Endothelial cell of umbilical vein (primary cell): ENCODE results near the gene RAD51B. TPM values are rescaled to one million over a fixed set of nuclear protein-coding genes. Genes with fewer than 3 reads are reported as not detected.
A peak's percentile ranks its signal among the peaks of the same experiment; 100 is the strongest.
"Not testable (repeated sequence)": the region's sequence is repeated elsewhere in the genome, so short reads cannot be mapped to it uniquely, and the experiment has no call there.

Experiments
- BruUV-seq: library from RNA; stranded (reverse); fragments of 400-500 nt; replicated peaks from 2 replicates; lab custom pipeline; 2021; lab: Mats Ljungman, UMichigan
- CTCF ChIA-PET: fragments of 300-600, 350-600 bp; sonication (Branson Sonifier 250); formaldehyde crosslinking; loops from one replicate; lab custom pipeline; 2021; ENCODE audit warnings: antibody characterized with exemption, inconsistent platforms; lab: Charles Lee
- POLR2A ChIA-PET: fragments of 300-600, 350-600 bp; sonication (Branson Sonifier 250); formaldehyde crosslinking; loops from one replicate; lab custom pipeline; 2021; ENCODE audit warnings: antibody characterized with exemption, inconsistent platforms; lab: Charles Lee
- DNase-seq: peaks from one replicate; pipeline ENCODE4 v3.0.0-alpha.2; 2011; ENCODE audit warnings: low read depth, low spot score
- FAIRE-seq: peaks from 2 replicates; lab custom pipeline; 2011; peaks lifted over from hg19 to GRCh38; lab: Jason Lieb, UNC
- H2AFZ ChIP-seq: 2 replicates; pipeline ENCODE4 v1.6.0; 2012; ENCODE audit warnings: low read depth, low read length, control low read depth, inconsistent platforms
- H3K27ac ChIP-seq: 2 replicates; pipeline ENCODE4 v1.5.1; 2011; ENCODE audit warnings: low read depth, mild to moderate bottlenecking, control low read depth, low read length, moderate library complexity; ENCODE audit not compliant: insufficient read depth
- H3K27me3 ChIP-seq, 2 experiments: 2 replicates each; pipeline versions ENCODE4 v1.6.0 to v1.6.1; 2011; ENCODE audit warnings: low read length in 2 of 2, mixed read lengths in 1 of 2; ENCODE audit not compliant: control insufficient read depth in 2 of 2, insufficient read depth in 2 of 2
- H3K36me3 ChIP-seq, 2 experiments: 2 replicates in 1 of 2; 3 replicates in 1 of 2; pipeline ENCODE4 v1.5.1; 2011; ENCODE audit warnings: low read length in 2 of 2, mild to moderate bottlenecking in 1 of 2, moderate library complexity in 1 of 2; ENCODE audit not compliant: control insufficient read depth in 2 of 2, insufficient read depth in 2 of 2; ENCODE audit errors: extremely low read depth in 1 of 2
- H3K4me1 ChIP-seq: 3 replicates; pipeline ENCODE4 v1.5.1; 2011; ENCODE audit warnings: mild to moderate bottlenecking, low read length; ENCODE audit not compliant: control insufficient read depth, insufficient read depth; ENCODE audit errors: extremely low read depth
- H3K4me2 ChIP-seq: 2 replicates; pipeline ENCODE4 v1.6.1; 2011; ENCODE audit warnings: low read length, control low read depth, mixed read lengths; ENCODE audit not compliant: insufficient read depth
- H3K4me3 ChIP-seq, 3 experiments: fragments of 200-600 bp in 1 of 3; sonication (generic), shearing (Covaris generic) in 1 of 3; replicated peaks in 1 of 3; 2 replicates each; pipeline ENCODE4 v1.5.1; 2011 to 2016; ENCODE audit warnings: control low read depth in 3 of 3, low read length in 3 of 3, mild to moderate bottlenecking in 2 of 3, inconsistent platforms in 1 of 3, low read depth in 1 of 3, moderate library complexity in 1 of 3; ENCODE audit not compliant: insufficient read depth in 1 of 3
- H3K79me2 ChIP-seq: 2 replicates; pipeline ENCODE4 v1.6.0; 2012; ENCODE audit warnings: low read length, inconsistent platforms; ENCODE audit not compliant: control insufficient read depth, insufficient read depth
- H3K9ac ChIP-seq: replicated peaks from 2 replicates; pipeline ENCODE3; 2011; ENCODE audit warnings: low read length, control low read depth; ENCODE audit not compliant: insufficient read depth; ENCODE audit errors: extremely low read depth
- H3K9me1 ChIP-seq: replicated peaks from 3 replicates; pipeline ENCODE4 v1.6.0; 2011; ENCODE audit warnings: mild to moderate bottlenecking, low read length; ENCODE audit not compliant: control insufficient read depth, insufficient read depth; ENCODE audit errors: extremely low read depth
- H3K9me3 ChIP-seq: replicated peaks from 2 replicates; pipeline ENCODE4 v1.5.1; 2012; ENCODE audit warnings: low read length, inconsistent platforms; ENCODE audit not compliant: control insufficient read depth, insufficient read depth
- H4K20me1 ChIP-seq: replicated peaks from 2 replicates; pipeline ENCODE3; 2011; ENCODE audit warnings: mild to moderate bottlenecking, low read length; ENCODE audit not compliant: control insufficient read depth, insufficient read depth; ENCODE audit errors: extremely low read depth
- EZH2 ChIP-seq: IDR thresholded peaks from 2 replicates; pipeline ENCODE4 v1.6.1; 2012; ENCODE audit warnings: borderline replicate concordance, low read depth, mild to moderate bottlenecking, moderate library complexity, low read length, inconsistent platforms; ENCODE audit not compliant: severe bottlenecking
- FOS ChIP-seq: IDR thresholded peaks from 2 replicates; pipeline ENCODE4 v1.6.1; 2011; ENCODE audit warnings: mild to moderate bottlenecking, low read length, moderate library complexity, borderline replicate concordance; ENCODE audit not compliant: insufficient read depth
- GATA2 ChIP-seq: IDR thresholded peaks from 2 replicates; pipeline ENCODE4 v1.7.0; 2011; ENCODE audit warnings: low read depth, mild to moderate bottlenecking, moderate library complexity, mixed read lengths, low read length; ENCODE audit not compliant: insufficient read length, insufficient read depth
- JUN ChIP-seq: IDR thresholded peaks from 2 replicates; pipeline ENCODE4 v1.6.1; 2011; ENCODE audit warnings: borderline replicate concordance, low read depth; ENCODE audit not compliant: insufficient read length, insufficient read depth
- MYC ChIP-seq: IDR thresholded peaks from one replicate; pipeline ENCODE4 v1.6.1; 2011; ENCODE audit warnings: mild to moderate bottlenecking, low read depth, low read length
- POLR2A ChIP-seq: IDR thresholded peaks from 2 replicates; pipeline ENCODE4 v1.6.1; 2012; ENCODE audit warnings: low read depth, mild to moderate bottlenecking, control low read depth, low read length
- POLR2AphosphoS5 ChIP-seq: IDR thresholded peaks from 2 replicates; pipeline ENCODE4 v1.6.1; 2012; ENCODE audit warnings: low read depth, mild to moderate bottlenecking, control low read depth, low read length, moderate library complexity; ENCODE audit not compliant: insufficient read depth
- dilution Hi-C: fragments of 300-500 bp; cut with MboI; formaldehyde crosslinking; loops from one replicate; pipeline ENCODE4 v1.15.0; 2019; ENCODE audit warnings: low sequenced_read_pairs; ENCODE audit not compliant: extremely low pct_ligation_motif_present
- intact Hi-C: fragments of 100-400 bp; cut with micrococcal nuclease; formaldehyde crosslinking; loops from one replicate; pipeline ENCODE4 v1.10.0; 2022
- polyA plus RNA-seq, 4 experiments: library from polyadenylated mRNA; depleted of rRNA in 3 of 4; stranded (reverse) in 3 of 4; unstranded in 1 of 4; fragments of >200 nt; gene quantifications; 2 replicates each; pipeline versions ENCODE4 v1.2.1 to v1.2.3, GENCODE V29; 2011 to 2012; ENCODE audit warnings: missing spikeins in 1 of 4
- total RNA-seq: library from RNA; stranded (reverse); gene quantifications from 2 replicates; pipeline ENCODE4 v1.2.3, GENCODE V29; 2021
- TF ChIP-seq, protein P1 (sequence below): IDR thresholded peaks from 2 replicates; pipeline ENCODE4 v1.6.1; 2011; ENCODE audit not compliant: insufficient read depth, insufficient read length
- TF ChIP-seq, protein P2 (sequence below), 2 donors: IDR thresholded peaks; 1 replicate in 1 of 2; 2 replicates in 1 of 2; pipeline ENCODE4 v1.5.1; 2011; ENCODE audit warnings: low read length in 2 of 2, mild to moderate bottlenecking in 2 of 2, moderate library complexity in 2 of 2, control low read depth in 1 of 2, inconsistent platforms in 1 of 2, low read depth in 1 of 2; ENCODE audit not compliant: insufficient read depth in 1 of 2; ENCODE audit errors: extremely low read depth in 1 of 2

RAD51B gene
- total and polyA plus RNA-seq, 2 donors (not counting 3 experiments of a cell fraction or from before 2014, with no cell fraction given), result 3.9 to 19.0 TPM

DNA sequence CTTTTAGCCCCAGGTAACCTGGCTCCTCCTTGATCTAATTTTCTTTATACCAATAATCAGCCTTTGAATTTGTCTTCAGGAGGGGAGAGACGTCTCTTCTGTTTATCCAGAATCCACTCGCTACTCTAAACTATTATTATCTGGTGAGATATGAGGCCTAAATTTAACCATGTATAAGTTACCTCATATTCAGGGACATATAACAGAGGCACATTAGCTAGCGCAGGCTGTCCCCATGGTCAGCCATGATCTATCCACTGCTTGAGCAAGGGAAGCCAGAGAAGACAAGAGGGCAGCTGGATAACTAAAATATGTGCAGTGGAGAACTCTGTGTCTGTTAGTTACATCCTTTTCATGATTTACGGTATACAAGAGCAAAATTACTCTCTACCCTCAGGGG is 481.0 kb downstream of the RAD51B start:
- no peak for FAIRE-seq
- POLR2A ChIA-PET, result no interaction called here
- no peak for DNase-seq
- no peak overlapping the region for H2AFZ ChIP-seq
- CTCF ChIA-PET, result no interaction called here
- no peaks in the 10 kb centered on the region for H3K9me3 ChIP-seq
- intact Hi-C loops (no loop called here), dilution Hi-C loops (no loop called here)
- H3K27ac ChIP-seq, result no peak overlapping the region
- H3K4me2 ChIP-seq, result no peak overlapping the region
- H3K9me1 ChIP-seq, result no peaks in the 10 kb centered on the region
- H3K9ac ChIP-seq, result no peak overlapping the region
- peaks cover 2% of the 10 kb centered on the region for H3K4me1 ChIP-seq
- no peaks in the 10 kb centered on the region for H4K20me1 ChIP-seq
- no peak overlapping the region for H3K4me3 ChIP-seq
- H3K36me3 ChIP-seq, result no peaks in the 10 kb centered on the region
- H3K79me2 ChIP-seq, result no peaks in the 10 kb centered on the region
- BruUV-seq, result no TSS peak
- H3K27me3 ChIP-seq, result no peaks in the 10 kb centered on the region
- no peak for TF ChIP-seq POLR2AphosphoS5
- TF ChIP-seq, protein P1, sequence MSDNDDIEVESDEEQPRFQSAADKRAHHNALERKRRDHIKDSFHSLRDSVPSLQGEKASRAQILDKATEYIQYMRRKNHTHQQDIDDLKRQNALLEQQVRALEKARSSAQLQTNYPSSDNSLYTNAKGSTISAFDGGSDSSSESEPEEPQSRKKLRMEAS, result no peak
- TF ChIP-seq MYC, result no peak
- no peak for TF ChIP-seq GATA2
- no peak for TF ChIP-seq EZH2
- no peak for TF ChIP-seq POLR2A

DNA sequence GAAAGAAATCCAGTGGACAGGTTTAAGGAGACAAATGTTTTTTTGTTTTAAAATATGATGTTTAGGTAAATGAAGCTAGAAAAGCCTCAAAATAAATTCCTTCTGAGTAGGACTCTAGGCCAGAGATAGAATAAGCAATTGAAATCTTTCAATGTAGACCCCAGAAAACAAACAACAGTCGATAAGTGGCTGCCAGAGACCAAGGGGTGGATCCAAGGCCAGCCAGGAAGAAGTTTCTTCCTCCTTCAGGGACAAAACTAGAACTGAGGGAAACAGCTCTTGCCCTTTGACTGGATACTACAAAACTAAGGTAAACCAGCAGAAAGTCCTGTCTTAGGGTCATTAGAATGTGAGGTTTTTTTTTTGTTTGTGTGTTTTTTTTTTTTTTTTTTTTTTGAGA is 481.6 kb downstream of the RAD51B start:
- Histone ChIP-seq H3K9me1 (no peaks in the 10 kb centered on the region), H3K9ac (no peak overlapping the region), H3K4me2 (no peak overlapping the region), H3K27me3 (no peaks in the 10 kb centered on the region), H2AFZ (no peak overlapping the region), H3K9me3 (no peaks in the 10 kb centered on the region), H3K27ac (no peak overlapping the region), H3K36me3 (no peaks in the 10 kb centered on the region), H3K79me2 (no peaks in the 10 kb centered on the region), H3K4me3 (no peak overlapping the region), H4K20me1 (no peaks in the 10 kb centered on the region), H3K4me1 (peaks cover 2% of the 10 kb centered on the region)
- DNase-seq (no peak), FAIRE-seq (peak; percentile 18)
- ChIA-PET CTCF (no interaction called here), POLR2A (no interaction called here)
- TF ChIP-seq POLR2AphosphoS5 (no peak), GATA2 (no peak), MYC (no peak), POLR2A (no peak), EZH2 (no peak), FOS (no peak), JUN (no peak)
- TF ChIP-seq, protein P2, sequence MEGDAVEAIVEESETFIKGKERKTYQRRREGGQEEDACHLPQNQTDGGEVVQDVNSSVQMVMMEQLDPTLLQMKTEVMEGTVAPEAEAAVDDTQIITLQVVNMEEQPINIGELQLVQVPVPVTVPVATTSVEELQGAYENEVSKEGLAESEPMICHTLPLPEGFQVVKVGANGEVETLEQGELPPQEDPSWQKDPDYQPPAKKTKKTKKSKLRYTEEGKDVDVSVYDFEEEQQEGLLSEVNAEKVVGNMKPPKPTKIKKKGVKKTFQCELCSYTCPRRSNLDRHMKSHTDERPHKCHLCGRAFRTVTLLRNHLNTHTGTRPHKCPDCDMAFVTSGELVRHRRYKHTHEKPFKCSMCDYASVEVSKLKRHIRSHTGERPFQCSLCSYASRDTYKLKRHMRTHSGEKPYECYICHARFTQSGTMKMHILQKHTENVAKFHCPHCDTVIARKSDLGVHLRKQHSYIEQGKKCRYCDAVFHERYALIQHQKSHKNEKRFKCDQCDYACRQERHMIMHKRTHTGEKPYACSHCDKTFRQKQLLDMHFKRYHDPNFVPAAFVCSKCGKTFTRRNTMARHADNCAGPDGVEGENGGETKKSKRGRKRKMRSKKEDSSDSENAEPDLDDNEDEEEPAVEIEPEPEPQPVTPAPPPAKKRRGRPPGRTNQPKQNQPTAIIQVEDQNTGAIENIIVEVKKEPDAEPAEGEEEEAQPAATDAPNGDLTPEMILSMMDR (IDR thresholded peaks at IDR 0.05; ENCODE audit: extremely low read depth in 1 of 2, insufficient read depth in 1 of 2, low read depth in 1 of 2, low read length in 2 of 2), result no peak
- TF ChIP-seq, protein P1, result no peak
- dilution Hi-C loops (no loop called here), intact Hi-C loops (no loop called here)
- BruUV-seq, result no TSS peak

DNA sequence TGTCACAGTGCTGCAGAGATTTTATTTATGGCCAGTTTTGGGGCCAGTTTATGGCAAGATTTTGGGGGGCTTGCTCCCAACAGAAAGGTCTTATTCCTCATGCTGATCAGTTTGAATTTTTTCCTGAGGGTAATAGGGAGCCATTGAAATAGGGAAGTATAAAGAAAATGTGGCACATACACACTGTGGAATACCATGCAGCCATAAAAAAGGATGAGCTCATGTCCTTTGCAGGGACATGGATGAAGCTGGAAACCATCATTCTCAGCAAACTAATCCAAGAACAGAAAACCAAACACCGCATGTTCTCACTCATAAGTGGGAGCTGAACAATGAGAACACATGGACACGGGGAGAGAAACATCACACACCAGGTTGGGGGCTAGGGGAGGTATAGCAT is 483.4 kb downstream of the RAD51B start:
- not testable (repeated sequence) for BruUV-seq

More for the DNA sequence above, 483.4 kb downstream of the RAD51B start:
- intact Hi-C loops, H3K9me3 ChIP-seq, H3K4me2 ChIP-seq, H3K27me3 ChIP-seq, H4K20me1 ChIP-seq, H3K9me1 ChIP-seq, H3K27ac ChIP-seq, dilution Hi-C loops, FAIRE-seq, DNase-seq, H3K36me3 ChIP-seq, H3K79me2 ChIP-seq, H2AFZ ChIP-seq, H3K4me1 ChIP-seq, POLR2A ChIA-PET, H3K9ac ChIP-seq, H3K4me3 ChIP-seq, CTCF ChIA-PET: not testable (repeated sequence)
